Stimulated activated CD8-positive, alpha-beta memory T cell treated with anti-CD3 and anti-CD28 coated beads, Interleukin-12 subunit alpha, Interleukin-12 subunit beta, amount 100 ng/mL, for 1 hour (primary cell): ENCODE data around the gene PPP2R3B.
"Not testable (repeated sequence)": the region's sequence is repeated elsewhere in the genome, so short reads cannot be mapped to it uniquely, and the experiment has no call there.

Experiments
- DNase-seq: peaks from one replicate; pipeline ENCODE4 v3.0.0-alpha.2; 2020; ENCODE audit warnings: low read depth

Gene PPP2R3B

DNA sequence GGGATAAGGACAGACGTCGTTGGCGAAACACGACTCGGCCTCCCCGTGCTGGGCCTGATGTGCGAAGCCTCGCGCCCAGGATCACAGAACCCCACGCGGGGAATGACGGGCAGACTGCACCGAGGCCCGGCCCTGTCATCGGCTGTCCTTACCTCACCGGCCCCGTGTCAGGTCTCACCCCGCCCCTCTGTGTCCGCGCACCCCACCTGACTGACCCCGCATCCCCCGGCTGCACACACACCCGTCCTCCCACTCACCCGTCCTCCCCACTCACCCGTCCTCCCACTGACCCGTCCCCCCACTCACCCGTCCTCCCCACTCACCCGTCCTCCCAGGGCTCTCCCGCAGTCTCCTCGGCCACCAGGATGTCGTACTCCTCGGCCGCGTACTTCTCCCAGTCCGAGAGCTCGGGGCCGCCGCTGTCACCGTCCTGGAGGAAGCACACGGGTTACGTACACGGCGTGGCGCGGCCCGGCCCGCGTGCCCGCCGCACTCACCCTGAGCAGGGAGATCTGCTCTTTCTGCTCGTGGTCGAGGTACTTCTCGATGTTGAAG is 48.3 kb downstream of the PPP2R3B start:
- DNase-seq, result no peak

DNA sequence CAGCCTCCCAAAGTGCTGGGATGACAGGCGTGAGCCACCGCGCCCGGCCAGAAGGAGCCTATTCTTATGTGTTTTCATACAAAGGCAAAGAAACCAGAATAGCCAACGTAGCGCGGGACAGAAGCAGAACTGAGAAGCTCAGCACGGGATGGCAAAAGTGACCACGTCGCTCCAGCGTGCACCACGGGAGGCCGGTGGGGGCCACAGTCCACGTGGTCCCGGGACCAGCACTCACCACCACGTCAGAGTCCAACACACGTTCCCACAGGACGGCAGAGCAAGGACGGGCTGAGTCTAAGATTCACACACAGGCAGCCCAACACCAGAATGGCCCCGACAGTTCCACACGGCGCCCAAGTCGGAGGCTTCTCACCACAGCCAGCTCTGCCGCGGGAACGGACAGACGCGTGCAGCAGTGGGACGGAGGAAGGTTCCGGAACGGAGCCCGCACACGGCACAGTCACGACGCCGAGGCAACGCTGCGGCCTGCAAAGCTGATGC is 49.3 kb downstream of the PPP2R3B start:
- DNase-seq, result no peak

DNA sequence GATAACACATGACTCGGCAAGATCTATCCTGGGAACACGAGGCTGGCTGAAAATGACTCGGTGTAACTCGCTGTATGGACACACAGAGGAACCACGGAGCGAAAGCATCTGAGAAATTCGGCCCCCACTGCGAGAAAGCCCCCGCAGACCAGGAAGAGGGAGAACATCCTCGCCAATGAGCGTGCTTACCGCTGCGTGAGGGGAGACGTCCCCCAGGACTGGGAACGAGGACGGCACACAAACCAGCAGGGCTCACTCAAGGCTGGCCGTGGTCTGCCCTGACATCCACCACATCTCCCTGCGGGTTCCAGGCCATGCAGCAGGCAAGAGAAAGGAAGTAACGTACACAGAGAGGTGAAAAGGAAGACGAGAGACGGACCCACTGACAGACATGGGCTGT is 50.5 kb downstream of the PPP2R3B start:
- DNase-seq, result no peak

- no peak for DNase-seq
These were observed 51.0 kb downstream of the PPP2R3B start for GRCh38 chrX:335758-336155.

DNA sequence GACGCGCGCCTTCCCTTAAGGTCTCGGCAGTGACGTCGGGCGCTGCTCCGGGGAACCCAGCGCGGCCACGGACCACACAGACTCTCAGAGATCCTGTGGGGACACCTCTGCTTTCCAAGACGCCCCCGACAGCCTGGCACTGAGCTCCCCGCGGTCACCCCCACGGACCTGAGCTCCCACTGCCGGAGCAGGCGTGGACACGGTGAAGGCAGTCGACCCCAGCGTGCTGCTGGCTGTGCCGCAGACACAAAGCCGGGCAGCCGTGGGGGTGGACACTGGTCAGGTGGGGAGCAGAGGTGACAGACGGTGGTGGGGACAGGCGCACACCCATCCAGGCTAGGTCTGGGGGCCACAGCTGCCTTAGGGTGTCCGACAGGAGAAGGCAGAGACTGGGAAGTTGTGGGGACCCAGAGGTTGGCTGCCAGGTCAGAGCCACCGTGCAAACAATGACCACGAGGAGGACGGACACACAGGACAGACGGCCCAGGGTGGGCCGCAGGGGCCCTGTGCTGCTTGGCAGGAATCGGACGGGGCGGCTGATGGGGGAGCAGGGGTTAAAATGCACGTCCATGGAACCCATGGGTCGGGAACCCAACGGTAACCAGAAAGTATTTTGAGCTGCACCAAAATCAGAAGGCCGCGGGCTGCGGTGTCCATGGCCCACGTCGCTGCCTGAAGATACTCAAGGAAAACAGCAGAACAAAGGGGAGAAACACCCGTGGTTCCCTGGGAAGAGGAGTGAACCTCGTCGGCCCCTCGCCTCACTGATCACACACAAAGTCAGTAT is 51.5 kb downstream of the PPP2R3B start:
- no peak for DNase-seq

GRCh38 chrX:334331-334891 is 52.3 kb downstream of the PPP2R3B start:
- no peak for DNase-seq

DNA sequence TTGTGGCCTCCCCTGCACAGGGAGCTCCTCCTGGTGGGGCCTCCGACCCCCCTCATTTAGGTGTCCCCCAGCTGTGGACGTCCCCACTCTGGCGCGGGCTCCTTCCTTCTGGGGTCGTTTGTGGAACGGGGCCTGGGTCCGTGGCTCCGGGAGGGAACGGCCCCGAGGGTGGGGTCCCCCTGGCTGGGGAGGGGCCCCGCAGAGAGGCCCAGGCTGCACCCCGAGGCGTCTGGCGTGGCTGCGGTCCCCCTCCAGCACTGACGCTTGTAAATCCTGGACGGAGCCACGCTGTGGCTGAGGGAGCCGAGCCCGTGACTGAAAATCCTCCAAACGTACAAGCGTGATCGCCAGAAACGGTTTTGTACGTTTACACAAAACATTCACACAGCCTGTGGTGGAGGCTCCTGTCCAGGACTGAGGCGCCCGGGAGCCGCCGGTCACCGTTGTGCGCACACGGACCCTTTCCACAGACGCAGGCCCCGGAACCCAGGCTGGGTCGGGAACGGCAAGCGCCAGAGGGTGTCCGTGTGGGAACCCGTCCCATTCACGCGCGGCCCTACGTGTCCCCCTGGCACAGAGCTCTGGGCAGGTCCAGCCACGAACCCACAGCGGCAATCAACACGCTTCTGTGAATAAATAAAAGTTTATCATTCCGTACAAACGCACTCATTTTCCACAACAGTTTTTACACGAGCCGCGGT is 52.9 kb downstream of the PPP2R3B start:
- DNase-seq, result no peak

- no peak for DNase-seq
These were observed 53.6 kb downstream of the PPP2R3B start for GRCh38 chrX:332916-333610.

- no peak for DNase-seq
These were observed 54.2 kb downstream of the PPP2R3B start for GRCh38 chrX:332496-332860.

GRCh38 chrX:331825-332495 is 54.7 kb downstream of the PPP2R3B start:
- no peak for DNase-seq

- no peak for DNase-seq
These were observed 55.4 kb downstream of the PPP2R3B start for GRCh38 chrX:331151-331824.

DNA sequence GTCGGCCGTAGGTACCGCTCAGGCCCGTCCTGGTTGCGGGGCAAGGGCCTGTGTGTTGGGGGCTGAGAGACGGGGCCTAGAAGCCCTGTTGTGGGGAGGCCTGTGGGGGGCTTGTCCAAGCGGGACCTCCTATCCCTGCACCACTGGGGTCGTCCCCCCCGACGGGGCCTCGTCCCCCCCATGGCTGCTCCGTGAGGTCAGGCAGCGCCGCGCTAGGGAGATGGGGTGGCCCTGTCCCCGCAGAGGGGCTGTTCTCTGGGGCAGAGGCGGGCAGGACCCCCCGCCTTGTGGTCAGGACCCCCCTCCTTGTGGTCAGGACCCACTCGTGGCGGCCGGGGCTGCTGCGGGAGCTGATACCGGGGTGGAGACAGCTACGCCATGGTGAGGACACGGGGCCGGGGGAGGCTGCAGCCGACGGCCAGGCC is 56.0 kb downstream of the PPP2R3B start:
- no peak for DNase-seq

GRCh38 chrX:330141-330725 is 56.5 kb downstream of the PPP2R3B start:
- not testable (repeated sequence) for DNase-seq

DNA sequence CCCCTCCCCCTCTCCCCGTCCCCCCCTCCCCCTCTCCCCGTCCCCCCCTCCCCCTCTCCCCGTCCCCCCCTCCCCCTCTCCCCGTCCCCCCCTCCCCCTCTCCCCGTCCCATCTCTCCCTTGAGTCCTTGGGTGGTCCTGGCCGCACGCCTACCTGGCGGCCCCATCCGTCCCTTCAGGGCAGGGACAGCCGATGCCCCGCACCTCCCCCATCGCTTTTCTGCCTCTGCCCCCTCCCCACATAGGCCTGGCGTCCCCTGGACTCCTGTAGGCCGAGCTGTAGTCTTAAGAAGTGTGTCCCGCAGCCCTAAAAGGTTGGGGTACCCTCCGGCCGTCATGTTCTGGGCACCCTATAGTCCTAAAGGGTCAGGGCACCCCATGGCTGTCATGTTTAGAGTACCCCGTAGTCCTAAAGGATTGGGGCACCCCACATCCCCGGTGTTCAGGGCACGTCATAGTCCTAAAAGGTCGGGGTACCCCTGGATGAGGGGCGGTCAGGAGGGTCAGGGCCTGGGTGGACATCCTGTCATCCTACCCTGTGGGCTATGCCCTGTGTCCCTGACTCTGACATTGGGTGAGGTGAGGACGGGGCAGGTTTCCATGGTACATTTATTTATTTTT is 57.3 kb downstream of the PPP2R3B start:
- DNase-seq, result no peak

DNA sequence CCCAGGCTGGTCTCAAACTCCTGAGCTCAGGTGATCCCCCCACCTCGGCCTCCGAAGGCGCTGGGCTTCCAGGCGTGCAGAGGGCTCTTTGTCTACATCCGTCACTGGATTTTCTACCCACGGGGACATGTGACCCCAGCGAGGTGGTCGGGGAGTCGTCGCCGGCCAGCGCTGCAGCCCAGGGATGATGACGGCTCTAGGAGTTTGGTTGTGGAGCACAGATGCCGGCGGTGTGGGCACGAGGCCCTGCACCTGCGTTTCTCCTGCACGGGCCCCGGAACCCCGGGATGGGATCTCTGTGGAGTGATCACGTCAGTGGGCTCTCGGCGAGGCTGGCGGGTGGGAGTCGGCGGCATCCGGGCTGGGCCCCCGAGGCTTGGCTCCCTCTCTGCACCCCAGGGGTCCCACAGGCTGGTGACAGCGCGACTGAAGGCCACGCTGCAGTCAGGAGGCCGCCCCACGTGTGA is 59.0 kb downstream of the PPP2R3B start:
- DNase-seq, result no peak

- DNase-seq, result not testable (repeated sequence)
These were observed 62.0 kb downstream of the PPP2R3B start for GRCh38 chrX:324664-325063.

- no peak for DNase-seq
These were observed 62.7 kb downstream of the PPP2R3B start for GRCh38 chrX:323721-324628.

- DNase-seq, result no peak
These were observed 66.5 kb downstream of the PPP2R3B start for GRCh38 chrX:320126-320783.
